Hematopoietic multipotent progenitor cell treated with erythropoietin and hydrocortisone succinate and interleukin-3 and kit ligand, for 6 days (in vitro differentiated cells): ENCODE measurements around the gene IL5RA.

Source experiments
- DNase-seq: peaks from one replicate; pipeline ENCODE4 v3.0.0-alpha.2; 2015

Gene IL5RA

DNA sequence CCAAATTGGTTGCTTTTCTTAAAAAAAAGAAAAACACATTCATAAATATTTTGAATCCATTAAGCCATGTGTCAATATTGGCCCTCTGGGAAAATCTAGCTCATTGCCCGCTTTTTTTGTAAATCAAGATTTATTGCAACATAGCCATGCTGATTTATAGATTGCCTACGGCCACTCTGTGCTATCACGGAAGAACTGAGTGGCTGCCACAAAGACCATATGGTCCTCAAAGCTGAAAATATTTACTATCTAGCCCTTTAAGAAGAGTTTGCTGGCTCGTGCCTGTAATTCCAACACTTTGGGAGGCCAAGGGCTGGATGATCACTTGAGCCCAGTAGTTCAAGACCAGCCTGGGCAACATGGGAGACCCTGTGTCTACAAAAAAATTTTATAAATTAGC is 45.9 kb downstream of the IL5RA start:
- DNase-seq, result no peak

DNA sequence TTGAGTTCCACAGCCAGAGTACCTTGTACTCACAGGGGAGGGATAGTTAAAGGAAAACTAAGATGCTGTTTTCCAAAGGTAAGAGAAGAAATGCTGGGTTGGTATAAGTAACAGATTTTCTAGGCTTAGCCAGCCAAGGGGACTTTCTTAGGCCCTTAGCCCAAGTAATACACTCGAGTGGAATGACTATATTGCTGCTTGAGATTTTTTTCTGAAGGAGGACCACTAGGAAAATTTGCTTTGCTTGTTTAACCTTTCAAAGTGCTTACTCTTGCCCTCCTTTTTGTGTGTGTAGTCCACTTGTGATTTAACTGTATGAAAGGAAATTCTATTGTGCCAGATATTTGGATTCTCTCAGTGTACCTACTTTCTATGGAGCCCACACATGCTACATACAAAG is 50.5 kb downstream of the IL5RA start:
- no peak for DNase-seq

DNA sequence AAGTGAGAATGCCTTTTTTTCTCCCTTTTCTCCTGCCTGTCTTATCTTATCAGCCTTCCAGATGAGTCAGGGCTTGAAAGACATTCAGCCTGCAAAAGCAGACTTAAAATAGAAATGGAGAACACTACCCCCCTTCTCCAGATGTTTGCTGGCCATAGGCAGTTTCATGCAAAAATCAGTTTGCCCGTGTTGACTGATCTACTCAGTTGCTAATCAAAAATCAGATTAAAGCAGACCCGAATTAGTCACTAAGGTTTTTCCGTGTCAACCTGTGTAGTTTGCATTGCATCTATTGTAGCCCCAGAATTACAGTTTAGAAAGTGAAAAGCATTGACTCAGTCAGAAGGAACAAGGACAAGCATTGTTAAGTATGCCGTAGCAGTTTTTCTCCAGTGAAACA is 56.2 kb downstream of the IL5RA start:
- no peak for DNase-seq

DNA sequence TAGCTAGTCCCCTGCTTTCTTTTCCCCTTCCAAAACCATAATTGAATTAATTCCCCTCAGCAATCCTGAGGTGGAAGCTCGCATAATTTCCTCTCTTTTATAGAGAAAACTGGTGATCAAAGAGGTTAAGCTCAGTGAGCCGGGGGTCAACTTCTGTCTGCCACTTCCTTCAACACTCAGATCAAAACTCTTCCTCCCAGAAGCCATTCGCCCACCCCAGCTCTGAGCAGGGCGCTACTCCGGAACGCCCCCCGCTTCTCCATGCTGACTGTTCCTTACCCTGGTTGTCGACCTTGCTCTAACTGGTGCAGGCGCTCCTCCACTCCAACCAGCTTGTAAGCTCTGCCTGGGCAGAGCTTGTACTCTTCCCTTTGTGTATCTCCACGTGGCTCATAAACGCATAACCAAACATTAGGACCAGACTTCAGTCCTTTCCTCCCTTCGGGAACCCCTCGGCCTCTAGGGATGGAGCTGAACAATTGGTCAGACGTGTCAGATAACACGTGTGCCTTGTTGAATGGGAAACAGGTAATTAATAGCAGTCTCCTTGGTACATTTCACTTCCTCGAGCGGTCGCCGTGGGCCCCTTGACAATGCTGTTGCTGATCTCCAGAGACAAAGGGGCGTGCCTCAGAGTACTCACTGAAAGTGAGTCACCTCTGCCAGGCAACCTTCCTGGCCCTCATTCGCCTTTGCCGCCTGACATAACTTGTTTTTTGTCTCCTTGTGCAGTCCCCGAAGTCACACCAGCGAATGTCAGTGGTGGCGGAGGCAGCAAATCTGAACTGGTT is 71.8 kb downstream of the IL5RA start:
- DNase-seq, result no peak

DNA sequence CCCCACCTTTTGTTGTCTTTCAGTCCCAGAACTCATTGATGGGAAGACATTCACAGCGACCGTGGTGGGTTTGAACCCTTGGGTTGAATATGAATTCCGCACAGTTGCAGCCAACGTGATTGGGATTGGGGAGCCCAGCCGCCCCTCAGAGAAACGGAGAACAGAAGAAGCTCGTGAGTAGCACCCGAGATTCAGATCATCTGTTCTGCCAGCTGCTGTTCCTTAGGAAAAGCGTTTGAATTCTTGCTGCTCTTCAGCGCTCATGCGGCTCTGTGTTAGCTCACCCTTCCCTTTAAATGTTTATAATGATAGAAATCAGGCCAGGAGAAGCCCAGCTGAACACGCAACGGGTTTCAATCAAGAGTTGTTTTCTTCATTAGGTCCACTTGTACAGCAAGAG is 73.0 kb downstream of the IL5RA start:
- DNase-seq, result no peak

DNA sequence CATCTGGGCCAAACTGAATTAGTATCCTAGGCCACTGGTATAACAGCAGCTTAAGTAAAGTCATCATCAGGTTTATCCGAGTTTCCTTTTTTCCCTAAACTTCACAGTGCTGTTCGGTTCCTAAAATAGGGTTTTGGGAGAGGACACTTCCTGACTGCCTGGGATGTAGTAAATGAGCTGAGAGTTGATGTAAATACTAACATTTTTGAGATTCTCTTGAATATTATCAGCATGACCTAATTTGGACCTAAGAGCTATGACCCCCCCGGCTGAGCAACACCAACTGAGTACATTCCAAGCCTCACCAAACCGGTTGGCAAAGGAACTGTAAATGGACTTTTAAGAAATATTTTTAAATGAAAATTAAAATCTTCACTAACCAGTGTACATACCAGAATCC is 78.8 kb downstream of the IL5RA start:
- no peak for DNase-seq

DNA sequence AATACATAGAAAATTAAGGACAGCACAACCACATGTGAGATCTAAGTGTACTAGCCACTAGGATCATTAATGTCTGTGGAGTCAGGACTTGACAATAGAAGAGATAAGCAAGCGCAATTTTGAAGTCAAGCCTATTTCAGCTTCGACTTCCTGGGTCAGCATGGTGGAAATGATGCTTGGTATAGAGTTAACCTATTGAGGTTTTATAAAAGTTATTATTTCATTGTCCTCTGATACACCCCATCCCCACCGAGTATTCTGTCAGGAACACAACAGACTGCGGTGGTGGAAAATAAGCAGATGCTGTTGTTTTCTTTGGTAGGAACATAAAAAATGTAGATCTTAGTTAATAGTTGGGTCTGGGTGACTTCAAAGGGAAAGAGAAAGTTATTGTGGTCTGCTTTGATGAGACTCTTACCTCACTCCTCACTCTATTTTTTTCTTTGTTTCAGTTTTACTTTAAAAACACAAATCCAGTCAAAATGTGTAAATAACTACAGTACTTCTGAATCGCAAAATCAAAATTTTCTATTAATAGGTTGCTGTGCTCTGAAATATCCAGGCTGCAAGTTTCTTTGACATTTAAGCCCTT is 82.1 kb downstream of the IL5RA start:
- no peak for DNase-seq

DNA sequence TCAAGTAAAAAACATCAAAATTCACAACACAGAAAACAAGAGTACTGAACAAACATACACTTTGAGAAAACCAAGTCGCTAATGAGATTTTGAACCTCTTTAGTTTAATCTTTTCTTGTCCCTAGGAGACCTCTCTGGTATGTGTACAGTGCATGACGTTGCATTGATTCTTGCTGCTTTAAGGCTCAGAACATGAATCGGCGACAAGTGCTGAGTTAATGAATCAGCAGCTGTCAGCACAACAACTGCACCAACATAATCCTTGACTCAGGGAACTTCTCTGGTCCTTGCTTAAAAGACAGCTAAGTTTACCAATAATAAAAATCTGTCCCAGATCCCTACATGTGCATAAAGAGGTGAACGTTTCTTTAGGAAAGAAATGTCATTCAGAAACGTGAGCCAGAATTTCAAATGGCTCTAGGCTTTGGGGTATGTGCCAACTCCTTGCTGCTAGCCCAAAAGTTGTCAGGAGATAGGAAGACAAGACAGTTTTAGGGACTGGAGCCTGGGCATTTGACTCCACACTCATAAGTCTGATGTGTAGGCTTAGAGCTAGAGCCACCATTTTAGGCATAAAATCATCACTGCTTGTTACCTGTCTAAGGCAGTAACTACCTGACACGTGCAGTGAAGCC is 86.9 kb downstream of the IL5RA start:
- DNase-seq, result no peak

DNA sequence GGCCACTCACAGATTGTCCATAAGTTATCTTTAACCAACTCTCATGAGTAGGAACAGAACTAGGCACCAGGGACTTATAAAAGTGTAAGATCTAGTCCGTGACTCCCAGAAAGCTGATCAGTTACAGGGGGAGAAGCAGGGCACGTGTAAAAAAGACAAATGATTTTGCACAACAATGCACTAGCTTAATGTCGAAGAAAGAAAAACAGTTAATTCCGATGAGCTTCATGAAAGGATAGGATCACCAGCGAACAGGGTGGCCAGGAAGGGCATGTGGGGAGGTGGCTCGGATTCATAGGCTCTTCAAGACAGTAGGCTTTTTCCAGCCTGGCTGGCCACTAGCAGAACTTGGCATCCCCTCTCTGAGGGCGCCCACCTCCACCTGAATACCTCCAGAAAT is 90.0 kb downstream of the IL5RA start:
- no peak for DNase-seq
